Loucy (cell line): ENCODE measurements around the gene PEDS1.

Source experiments
- EZH2phosphoT487 ChIP-seq: fragments of 200-600 bp; IDR thresholded peaks from 2 replicates; pipeline ENCODE4 v1.6.1; 2018; ENCODE audit warnings: antibody characterized with exemption, mild to moderate bottlenecking, moderate library complexity, borderline replicate concordance
- TF ChIP-seq, protein P1 (sequence below): fragments of 200-600 bp; sonication (generic); conservative IDR thresholded peaks from 2 replicates; pipeline ENCODE4 v1.5.1; 2014; ENCODE audit warnings: mild to moderate bottlenecking, antibody characterized with exemption, low read length

DNA sequence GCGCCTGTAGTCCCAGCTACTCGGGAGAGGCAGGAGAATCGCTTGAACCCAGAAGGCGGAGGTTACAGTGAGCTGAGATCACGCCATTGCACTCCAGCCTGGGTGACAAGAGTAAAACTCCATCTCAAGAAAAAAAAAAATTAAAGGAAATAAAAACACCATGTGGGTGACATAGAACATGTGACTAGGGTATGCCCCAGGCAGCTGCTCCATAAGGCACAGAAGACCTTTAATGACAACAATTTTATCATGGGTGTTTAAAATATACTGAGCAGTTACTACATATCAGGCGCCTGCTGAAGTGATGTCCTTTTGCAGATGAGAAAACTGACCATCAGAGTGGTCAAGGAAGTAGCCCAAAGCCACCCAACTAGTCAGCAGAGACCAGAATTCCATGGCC lies 8.0 kb downstream of the PEDS1 start:
- TF ChIP-seq, protein P1, sequence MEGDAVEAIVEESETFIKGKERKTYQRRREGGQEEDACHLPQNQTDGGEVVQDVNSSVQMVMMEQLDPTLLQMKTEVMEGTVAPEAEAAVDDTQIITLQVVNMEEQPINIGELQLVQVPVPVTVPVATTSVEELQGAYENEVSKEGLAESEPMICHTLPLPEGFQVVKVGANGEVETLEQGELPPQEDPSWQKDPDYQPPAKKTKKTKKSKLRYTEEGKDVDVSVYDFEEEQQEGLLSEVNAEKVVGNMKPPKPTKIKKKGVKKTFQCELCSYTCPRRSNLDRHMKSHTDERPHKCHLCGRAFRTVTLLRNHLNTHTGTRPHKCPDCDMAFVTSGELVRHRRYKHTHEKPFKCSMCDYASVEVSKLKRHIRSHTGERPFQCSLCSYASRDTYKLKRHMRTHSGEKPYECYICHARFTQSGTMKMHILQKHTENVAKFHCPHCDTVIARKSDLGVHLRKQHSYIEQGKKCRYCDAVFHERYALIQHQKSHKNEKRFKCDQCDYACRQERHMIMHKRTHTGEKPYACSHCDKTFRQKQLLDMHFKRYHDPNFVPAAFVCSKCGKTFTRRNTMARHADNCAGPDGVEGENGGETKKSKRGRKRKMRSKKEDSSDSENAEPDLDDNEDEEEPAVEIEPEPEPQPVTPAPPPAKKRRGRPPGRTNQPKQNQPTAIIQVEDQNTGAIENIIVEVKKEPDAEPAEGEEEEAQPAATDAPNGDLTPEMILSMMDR = no peak
- no peak for TF ChIP-seq EZH2phosphoT487
